T47D (cell line): Measurements from ENCODE around the gene PDE9A.

ENCODE experiments used
- DNase-seq, 2 experiments: peaks; one replicate each; pipeline versions ENCODE4 v3.0.0 to v3.0.0-alpha.2; 2011 to 2012; ENCODE audit warnings: low read depth in 1 of 2, low spot score in 1 of 2
- JUND ChIP-seq: IDR thresholded peaks from 2 replicates; pipeline ENCODE4 v1.6.1; 2012; ENCODE audit warnings: low read depth
- in situ Hi-C: cut with HindIII; loops from 2 replicates; pipeline ENCODE4 v1.10.0; 2016; ENCODE audit warnings: low sequenced_read_pairs, low pct_unique_long_range_greater_than_20kb

Gene PDE9A

GRCh38 chr21:42748620-42749176 lies 95.3 kb downstream of the PDE9A start:
- in situ Hi-C loops, result no loop called here
- TF ChIP-seq JUND, result no peak

GRCh38 chr21:42750737-42751530 lies 97.5 kb downstream of the PDE9A start:
- TF ChIP-seq JUND, result no peak
- in situ Hi-C loops, result no loop called here
- no peak for DNase-seq

More at GRCh38 chr21:42748620-42749176, 95.3 kb downstream of the PDE9A start:
- DNase-seq, result no peak

DNA sequence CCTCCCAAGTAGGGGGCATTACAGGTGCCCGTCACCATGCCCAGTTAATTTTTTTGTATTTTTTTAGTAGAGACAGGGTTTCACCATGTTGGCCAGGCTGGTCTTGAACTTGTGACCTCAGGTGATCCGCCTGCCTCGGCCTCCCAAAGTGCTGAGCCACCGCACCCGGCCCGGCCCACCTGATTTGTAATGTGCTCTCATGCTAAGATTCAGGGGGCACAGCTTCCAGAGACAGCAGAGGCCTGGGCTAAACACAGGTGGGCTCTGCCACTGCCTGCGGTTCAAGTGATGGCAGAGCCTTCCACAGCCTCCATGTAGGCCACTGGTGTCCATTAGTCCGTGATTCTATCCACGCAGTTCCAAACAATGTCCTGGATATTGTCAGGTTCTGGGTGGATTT lies 98.4 kb downstream of the PDE9A start:
- DNase-seq, result no peak
- no peak for TF ChIP-seq JUND
- in situ Hi-C loops, result no loop called here

DNA sequence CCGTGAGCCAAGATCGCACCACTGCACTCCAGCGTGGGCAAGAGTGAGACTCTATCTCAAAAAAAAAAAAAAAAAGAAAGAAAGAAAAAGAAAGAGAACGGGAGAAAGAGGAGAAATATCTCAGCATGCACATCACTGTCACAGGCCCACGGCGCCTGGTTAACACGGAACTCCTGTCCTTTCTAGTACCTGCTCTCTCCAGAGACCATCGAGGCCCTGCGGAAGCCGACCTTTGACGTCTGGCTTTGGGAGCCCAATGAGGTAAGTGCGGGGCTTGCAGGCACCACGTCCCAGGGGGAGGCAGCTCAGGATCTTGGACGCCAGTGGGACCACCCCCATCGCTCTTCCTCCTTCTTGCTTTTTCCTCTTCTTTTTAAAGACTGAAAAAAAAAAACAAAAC lies 100.4 kb downstream of the PDE9A start:
- in situ Hi-C loops, result no loop called here
- TF ChIP-seq JUND, result no peak
- no peak for DNase-seq

- in situ Hi-C loops, result no loop called here
- no peak for TF ChIP-seq JUND
- no peak for DNase-seq
Observed at GRCh38 chr21:42754270-42754933, 101.0 kb downstream of the PDE9A start.

- TF ChIP-seq JUND, result no peak
- no peak for DNase-seq
- in situ Hi-C loops, result no loop called here
Observed at GRCh38 chr21:42755031-42755665, 101.7 kb downstream of the PDE9A start.

- no peak for DNase-seq
- in situ Hi-C loops, result no loop called here
- TF ChIP-seq JUND, result no peak
Observed at GRCh38 chr21:42755766-42756579, 102.6 kb downstream of the PDE9A start.

GRCh38 chr21:42756580-42757250 lies 103.3 kb downstream of the PDE9A start:
- no peak for TF ChIP-seq JUND
- in situ Hi-C loops, result no loop called here
- no peak for DNase-seq

- in situ Hi-C loops, result no loop called here
- no peak for DNase-seq
- TF ChIP-seq JUND, result no peak
Observed at GRCh38 chr21:42757422-42757821, 104.0 kb downstream of the PDE9A start.

DNA sequence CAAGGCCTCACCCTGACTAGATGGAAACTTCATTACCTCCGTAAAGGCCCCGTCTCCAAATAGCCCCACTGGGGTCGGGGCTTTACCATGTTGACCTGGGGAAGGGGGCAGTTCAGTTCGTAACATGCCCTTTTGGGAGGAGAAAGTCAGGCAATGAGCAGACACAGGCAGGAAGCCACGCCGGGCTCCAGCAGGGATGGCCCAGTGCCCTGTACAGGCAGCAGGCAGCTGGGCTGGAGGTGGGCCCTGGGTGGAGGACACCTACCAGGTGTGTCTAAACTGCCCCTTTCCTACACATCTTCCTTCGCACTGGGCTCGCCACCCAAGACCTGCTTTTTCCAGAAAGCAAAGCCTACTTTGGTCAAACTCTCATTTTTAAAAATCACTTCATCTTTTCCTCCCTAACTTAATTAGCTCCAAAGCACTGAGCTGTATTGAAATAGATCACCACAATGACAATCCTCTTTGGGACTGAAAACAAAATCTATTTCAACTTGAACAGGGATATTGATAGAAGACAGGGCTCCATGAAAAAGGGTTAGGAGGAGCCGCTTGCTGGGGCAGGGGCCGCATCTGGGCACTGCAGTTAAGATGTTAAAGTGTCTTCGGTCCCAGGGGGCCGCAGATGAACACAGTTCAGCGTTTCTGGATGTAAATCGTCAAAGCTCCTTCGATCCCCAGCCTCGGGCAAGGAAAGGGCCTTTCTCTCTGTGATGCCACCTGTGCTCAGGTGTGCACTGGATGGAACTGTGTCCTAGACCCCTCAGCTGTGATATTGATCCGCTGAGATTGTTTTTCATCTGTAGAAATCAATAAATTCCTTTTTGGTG lies 104.6 kb downstream of the PDE9A start:
- DNase-seq, result no peak
- no peak for TF ChIP-seq JUND
- in situ Hi-C loops, result no loop called here
